GM18505 (cell line): ENCODE measurements around the gene ERP44.

ENCODE experiments used
- ATAC-seq: cut with Tn5 transposase; IDR thresholded peaks from one replicate; pipeline ENCODE4 v1.9.1; 2021; ENCODE audit not compliant: unreplicated experiment
- POLR2A ChIP-seq: IDR thresholded peaks from 4 replicates; pipeline ENCODE4 v1.6.1; 2011; ENCODE audit warnings: borderline replicate concordance; ENCODE audit not compliant: insufficient read depth, insufficient read length; ENCODE audit errors: extremely low read depth

Gene ERP44

GRCh38 chr9:99980598-99980997, 118.2 kb downstream of the ERP44 start:
- no peak for ATAC-seq
- no peak for TF ChIP-seq POLR2A

- TF ChIP-seq POLR2A: no peak
- no peak for ATAC-seq
Observed at GRCh38 chr9:99978221-99978620, 120.6 kb downstream of the ERP44 start.

GRCh38 chr9:99977033-99977792, 121.6 kb downstream of the ERP44 start:
- no peak for ATAC-seq
- no peak for TF ChIP-seq POLR2A

- TF ChIP-seq POLR2A: no peak
- ATAC-seq: no peak
Observed at GRCh38 chr9:99973455-99973854, 125.3 kb downstream of the ERP44 start.

GRCh38 chr9:99971410-99971809, 127.4 kb downstream of the ERP44 start:
- no peak for TF ChIP-seq POLR2A
- ATAC-seq: no peak

- no peak for ATAC-seq
- TF ChIP-seq POLR2A: no peak
Observed at GRCh38 chr9:99970481-99970880, 128.3 kb downstream of the ERP44 start.

GRCh38 chr9:99967457-99967856, 131.3 kb downstream of the ERP44 start:
- no peak for TF ChIP-seq POLR2A
- ATAC-seq: no peak

- ATAC-seq: no peak
- no peak for TF ChIP-seq POLR2A
Observed at GRCh38 chr9:99966716-99967115, 132.1 kb downstream of the ERP44 start.

- no peak for ATAC-seq
- TF ChIP-seq POLR2A: no peak
Observed at GRCh38 chr9:99966001-99966400, 132.8 kb downstream of the ERP44 start.

GRCh38 chr9:99964336-99964735, 134.5 kb downstream of the ERP44 start:
- no peak for ATAC-seq
- no peak for TF ChIP-seq POLR2A

- TF ChIP-seq POLR2A: no peak
- ATAC-seq: no peak
Observed at GRCh38 chr9:99962680-99963261, 136.0 kb downstream of the ERP44 start.

GRCh38 chr9:99955606-99956005, 143.2 kb downstream of the ERP44 start:
- no peak for ATAC-seq
- TF ChIP-seq POLR2A: no peak

- no peak for ATAC-seq
Observed at GRCh38 chr9:99954819-99955218, 144.0 kb downstream of the ERP44 start.

GRCh38 chr9:99953861-99954507, 144.8 kb downstream of the ERP44 start:
- no peak for TF ChIP-seq POLR2A
- ATAC-seq: no peak

More at GRCh38 chr9:99954819-99955218, 144.0 kb downstream of the ERP44 start:
- no peak for TF ChIP-seq POLR2A
